Measurements from ENCODE around the gene PLOD1.
A peak's percentile ranks its signal among the peaks of the same experiment; 100 is the strongest.

Gene PLOD1

GRCh38 chr1:11989669-11990068 lies 55.2 kb downstream of the PLOD1 start:
- Histone ChIP-seq H3K27ac (ENCODE audit: low read length) (peak overlapping the region; percentile 97), H3K36me3 (ENCODE audit: control insufficient read depth in 2 of 2, insufficient read depth in 2 of 2, low read length in 2 of 2) (peaks cover 37 to 42% of the 10 kb centered on the region in 2 donors), H3K4me1 (ENCODE audit: control insufficient read depth, insufficient read depth, low read length) (peaks cover 25% of the 10 kb centered on the region), H3K27me3 (ENCODE audit: control insufficient read depth in 1 of 2, insufficient read depth in 2 of 2, low read length in 2 of 2) (no peaks in the 10 kb centered on the region), H3K9ac (ENCODE audit: low read length in 2 of 2) (peak overlapping the region; percentile 25 to 60), H3K4me3 (ENCODE audit: low read length in 2 of 2) (no peak overlapping the region), H3K9me3 (ENCODE audit: control insufficient read depth in 2 of 2, low read length in 2 of 2) (no peaks in the 10 kb centered on the region)

GRCh38 chr1:11990303-11991032 lies 56.0 kb downstream of the PLOD1 start:
- H3K36me3 ChIP-seq (ENCODE audit: control insufficient read depth in 2 of 2, insufficient read depth in 2 of 2, low read length in 2 of 2) = peaks cover 39 to 44% of the 10 kb centered on the region in 2 donors
- peaks cover 25% of the 10 kb centered on the region for H3K4me1 ChIP-seq (ENCODE audit: control insufficient read depth, insufficient read depth, low read length)
- H3K9ac ChIP-seq (ENCODE audit: low read length in 2 of 2) = peak overlapping the region; percentile 60 to 65

DNA sequence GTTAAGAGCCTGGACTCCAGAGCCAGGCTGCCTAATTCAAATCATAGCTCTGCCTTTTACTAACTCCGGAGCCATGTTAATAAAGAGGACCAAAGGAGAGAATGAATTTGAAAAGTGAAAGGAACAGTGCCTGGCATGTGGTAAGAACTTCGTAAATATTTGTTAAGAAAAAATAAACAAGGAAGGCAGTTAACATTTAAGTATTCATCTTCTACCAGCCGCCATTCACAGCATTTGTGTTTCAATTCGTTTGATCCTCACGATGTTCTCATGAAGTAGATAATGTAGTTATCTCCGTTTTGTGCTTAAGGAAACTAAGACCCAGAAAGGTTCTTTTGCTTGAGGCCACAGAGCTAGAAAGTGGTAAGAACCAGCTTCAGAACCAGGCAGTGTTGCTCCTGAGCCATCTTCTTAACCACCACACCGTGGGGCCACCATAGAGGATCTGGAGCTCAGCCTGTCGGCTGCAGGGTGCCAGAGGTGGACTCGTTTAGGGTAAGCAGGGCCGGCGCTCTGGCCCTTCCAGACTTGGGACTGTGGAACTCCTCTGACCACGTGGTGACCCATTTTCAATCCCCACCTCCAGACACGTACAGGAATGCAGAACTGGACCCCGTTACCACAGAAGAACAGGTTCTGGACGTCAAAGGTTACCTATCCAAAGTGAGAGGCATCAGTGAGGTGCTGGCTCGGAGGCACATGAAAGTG lies 57.6 kb downstream of the PLOD1 start:
- Histone ChIP-seq H3K9me3 (ENCODE audit: control insufficient read depth in 2 of 2, low read length in 2 of 2) (no peaks in the 10 kb centered on the region), H3K27me3 (ENCODE audit: control insufficient read depth in 1 of 2, insufficient read depth in 2 of 2, low read length in 2 of 2) (no peaks in the 10 kb centered on the region), H3K27ac (ENCODE audit: low read length) (peak overlapping the region; percentile 97), H3K36me3 (ENCODE audit: control insufficient read depth in 2 of 2, insufficient read depth in 2 of 2, low read length in 2 of 2) (peaks cover 49 to 51% of the 10 kb centered on the region in 2 donors), H3K9ac (ENCODE audit: low read length in 2 of 2) (no peak overlapping the region), H3K4me1 (ENCODE audit: control insufficient read depth, insufficient read depth, low read length) (peaks cover 20% of the 10 kb centered on the region), H3K4me3 (ENCODE audit: low read length in 2 of 2) (no peak overlapping the region)

More at GRCh38 chr1:11990303-11991032, 56.0 kb downstream of the PLOD1 start:
- H3K27ac ChIP-seq (ENCODE audit: low read length) = peak overlapping the region; percentile 97
- peak overlapping the region in 1 of 2 donors; percentile 22 for H3K4me3 ChIP-seq (ENCODE audit: low read length in 2 of 2)
- H3K9me3 ChIP-seq (ENCODE audit: control insufficient read depth in 2 of 2, low read length in 2 of 2) = no peaks in the 10 kb centered on the region
- H3K27me3 ChIP-seq (ENCODE audit: control insufficient read depth in 1 of 2, insufficient read depth in 2 of 2, low read length in 2 of 2) = no peaks in the 10 kb centered on the region

GRCh38 chr1:11997081-11997850 lies 62.7 kb downstream of the PLOD1 start:
- Histone ChIP-seq H3K36me3 (ENCODE audit: control insufficient read depth in 2 of 2, insufficient read depth in 2 of 2, low read length in 2 of 2) (peaks cover 62 to 71% of the 10 kb centered on the region in 2 donors), H3K27ac (ENCODE audit: low read length) (no peak overlapping the region), H3K9me3 (ENCODE audit: control insufficient read depth in 2 of 2, low read length in 2 of 2) (no peaks in the 10 kb centered on the region), H3K4me1 (ENCODE audit: control insufficient read depth, insufficient read depth, low read length) (no peaks in the 10 kb centered on the region), H3K4me3 (ENCODE audit: low read length in 2 of 2) (no peak overlapping the region), H3K27me3 (ENCODE audit: control insufficient read depth in 1 of 2, insufficient read depth in 2 of 2, low read length in 2 of 2) (no peaks in the 10 kb centered on the region), H3K9ac (ENCODE audit: low read length in 2 of 2) (no peak overlapping the region)

DNA sequence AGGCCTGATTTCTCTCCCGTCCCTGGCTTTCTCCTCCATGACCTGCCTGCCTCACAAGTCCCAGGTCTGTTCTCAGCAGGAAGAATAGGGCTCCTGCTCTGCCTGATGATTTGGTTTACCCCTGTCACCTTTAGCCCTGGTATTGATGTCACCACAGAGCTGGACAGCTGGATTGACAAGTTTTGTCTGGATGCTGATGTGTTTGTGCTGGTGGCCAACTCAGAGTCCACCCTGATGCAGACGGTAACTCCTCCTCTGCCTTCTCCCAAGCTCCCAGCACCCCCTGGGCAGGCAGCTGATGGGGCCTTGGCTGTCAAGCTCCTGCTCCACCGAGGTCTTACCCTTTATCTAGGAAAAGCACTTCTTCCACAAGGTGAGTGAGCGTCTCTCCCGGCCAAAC lies 64.1 kb downstream of the PLOD1 start:
- H3K36me3 ChIP-seq (ENCODE audit: control insufficient read depth in 2 of 2, insufficient read depth in 2 of 2, low read length in 2 of 2) = peaks cover 67 to 74% of the 10 kb centered on the region in 2 donors
- no peaks in the 10 kb centered on the region for H3K9me3 ChIP-seq (ENCODE audit: control insufficient read depth in 2 of 2, low read length in 2 of 2)
- no peak overlapping the region for H3K27ac ChIP-seq (ENCODE audit: low read length)
- no peaks in the 10 kb centered on the region for H3K27me3 ChIP-seq (ENCODE audit: control insufficient read depth in 1 of 2, insufficient read depth in 2 of 2, low read length in 2 of 2)
- H3K4me3 ChIP-seq (ENCODE audit: low read length in 2 of 2) = no peak overlapping the region
- no peaks in the 10 kb centered on the region for H3K4me1 ChIP-seq (ENCODE audit: control insufficient read depth, insufficient read depth, low read length)
- no peak overlapping the region for H3K9ac ChIP-seq (ENCODE audit: low read length in 2 of 2)

- no peak overlapping the region for H3K4me3 ChIP-seq (ENCODE audit: low read length in 2 of 2)
- peaks cover 68 to 77% of the 10 kb centered on the region in 2 donors for H3K36me3 ChIP-seq (ENCODE audit: control insufficient read depth in 2 of 2, insufficient read depth in 2 of 2, low read length in 2 of 2)
- no peak overlapping the region for H3K27ac ChIP-seq (ENCODE audit: low read length)
- no peaks in the 10 kb centered on the region for H3K9me3 ChIP-seq (ENCODE audit: control insufficient read depth in 2 of 2, low read length in 2 of 2)
- no peak overlapping the region for H3K9ac ChIP-seq (ENCODE audit: low read length in 2 of 2)
- H3K4me1 ChIP-seq (ENCODE audit: control insufficient read depth, insufficient read depth, low read length) = no peaks in the 10 kb centered on the region
- H3K27me3 ChIP-seq (ENCODE audit: control insufficient read depth in 1 of 2, insufficient read depth in 2 of 2, low read length in 2 of 2) = no peaks in the 10 kb centered on the region
Observed at GRCh38 chr1:11999236-11999635, 64.7 kb downstream of the PLOD1 start.

DNA sequence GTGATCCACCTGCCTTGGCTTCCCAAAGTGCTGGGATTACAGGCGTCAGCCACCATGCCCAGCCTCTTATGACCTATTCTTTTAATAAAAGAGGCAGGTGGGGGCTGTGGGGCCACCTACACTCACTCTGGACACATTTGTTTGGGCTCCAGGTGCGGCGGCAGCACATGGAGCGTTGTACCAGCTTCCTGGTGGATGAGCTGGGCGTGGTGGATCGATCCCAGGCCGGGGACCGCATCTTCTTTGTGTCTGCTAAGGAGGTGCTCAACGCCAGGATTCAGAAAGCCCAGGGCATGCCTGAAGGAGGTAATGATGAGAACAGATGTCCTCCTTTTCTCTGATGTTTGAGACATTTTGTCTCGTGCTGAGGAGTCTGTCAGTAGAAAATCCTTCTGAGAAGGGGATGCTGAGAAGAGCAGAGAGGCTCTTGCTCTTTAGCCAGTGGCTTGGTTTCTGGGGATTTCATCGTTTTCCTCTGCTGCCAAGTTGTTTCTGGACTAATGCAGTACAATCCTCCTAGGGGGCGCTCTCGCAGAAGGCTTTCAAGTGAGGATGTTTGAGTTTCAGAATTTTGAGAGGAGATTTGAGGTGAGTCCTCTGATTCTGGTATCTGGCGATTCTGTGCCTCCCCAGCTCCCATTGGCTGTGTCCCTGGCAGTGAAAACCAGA lies 66.9 kb downstream of the PLOD1 start:
- H3K9me3 ChIP-seq (ENCODE audit: control insufficient read depth in 2 of 2, low read length in 2 of 2) = no peaks in the 10 kb centered on the region
- H3K36me3 ChIP-seq (ENCODE audit: control insufficient read depth in 2 of 2, insufficient read depth in 2 of 2, low read length in 2 of 2) = peaks cover 74 to 81% of the 10 kb centered on the region in 2 donors
- H3K4me1 ChIP-seq (ENCODE audit: control insufficient read depth, insufficient read depth, low read length) = no peaks in the 10 kb centered on the region
- H3K9ac ChIP-seq (ENCODE audit: low read length in 2 of 2) = no peak overlapping the region
- H3K27me3 ChIP-seq (ENCODE audit: control insufficient read depth in 1 of 2, insufficient read depth in 2 of 2, low read length in 2 of 2) = no peaks in the 10 kb centered on the region
- no peak overlapping the region for H3K4me3 ChIP-seq (ENCODE audit: low read length in 2 of 2)
- H3K27ac ChIP-seq (ENCODE audit: low read length) = no peak overlapping the region

- Histone ChIP-seq H3K36me3 (ENCODE audit: control insufficient read depth in 2 of 2, insufficient read depth in 2 of 2, low read length in 2 of 2) (peaks cover 75 to 84% of the 10 kb centered on the region in 2 donors), H3K4me3 (ENCODE audit: low read length in 2 of 2) (no peak overlapping the region), H3K27me3 (ENCODE audit: control insufficient read depth in 1 of 2, insufficient read depth in 2 of 2, low read length in 2 of 2) (no peaks in the 10 kb centered on the region), H3K4me1 (ENCODE audit: control insufficient read depth, insufficient read depth, low read length) (no peaks in the 10 kb centered on the region), H3K9ac (ENCODE audit: low read length in 2 of 2) (no peak overlapping the region), H3K27ac (ENCODE audit: low read length) (no peak overlapping the region), H3K9me3 (ENCODE audit: control insufficient read depth in 2 of 2, low read length in 2 of 2) (no peaks in the 10 kb centered on the region)
Observed at GRCh38 chr1:12001996-12002493, 67.5 kb downstream of the PLOD1 start.

DNA sequence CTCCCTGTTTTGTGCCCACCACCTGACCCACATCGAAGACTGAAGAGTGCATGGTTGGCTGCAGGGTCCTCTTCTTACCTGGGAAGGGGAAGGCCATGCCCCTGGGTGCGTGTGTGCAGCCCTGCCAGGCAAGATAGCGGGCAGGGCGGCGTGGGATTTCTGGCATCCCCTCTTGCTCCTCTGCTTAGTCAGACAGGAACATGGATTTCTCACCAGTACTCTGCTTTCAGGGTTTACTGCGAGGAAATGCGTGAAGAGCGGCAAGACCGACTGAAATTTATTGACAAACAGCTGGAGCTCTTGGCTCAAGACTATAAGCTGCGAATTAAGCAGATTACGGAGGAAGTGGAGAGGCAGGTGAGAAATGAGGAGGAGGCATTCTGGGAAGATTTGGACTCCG lies 69.2 kb downstream of the PLOD1 start:
- Histone ChIP-seq H3K9me3 (ENCODE audit: control insufficient read depth in 2 of 2, low read length in 2 of 2) (no peaks in the 10 kb centered on the region), H3K36me3 (ENCODE audit: control insufficient read depth in 2 of 2, insufficient read depth in 2 of 2, low read length in 2 of 2) (peaks cover 71 to 80% of the 10 kb centered on the region in 2 donors), H3K27me3 (ENCODE audit: control insufficient read depth in 1 of 2, insufficient read depth in 2 of 2, low read length in 2 of 2) (no peaks in the 10 kb centered on the region), H3K4me3 (ENCODE audit: low read length in 2 of 2) (no peak overlapping the region), H3K9ac (ENCODE audit: low read length in 2 of 2) (no peak overlapping the region), H3K27ac (ENCODE audit: low read length) (no peak overlapping the region), H3K4me1 (ENCODE audit: control insufficient read depth, insufficient read depth, low read length) (no peaks in the 10 kb centered on the region)

DNA sequence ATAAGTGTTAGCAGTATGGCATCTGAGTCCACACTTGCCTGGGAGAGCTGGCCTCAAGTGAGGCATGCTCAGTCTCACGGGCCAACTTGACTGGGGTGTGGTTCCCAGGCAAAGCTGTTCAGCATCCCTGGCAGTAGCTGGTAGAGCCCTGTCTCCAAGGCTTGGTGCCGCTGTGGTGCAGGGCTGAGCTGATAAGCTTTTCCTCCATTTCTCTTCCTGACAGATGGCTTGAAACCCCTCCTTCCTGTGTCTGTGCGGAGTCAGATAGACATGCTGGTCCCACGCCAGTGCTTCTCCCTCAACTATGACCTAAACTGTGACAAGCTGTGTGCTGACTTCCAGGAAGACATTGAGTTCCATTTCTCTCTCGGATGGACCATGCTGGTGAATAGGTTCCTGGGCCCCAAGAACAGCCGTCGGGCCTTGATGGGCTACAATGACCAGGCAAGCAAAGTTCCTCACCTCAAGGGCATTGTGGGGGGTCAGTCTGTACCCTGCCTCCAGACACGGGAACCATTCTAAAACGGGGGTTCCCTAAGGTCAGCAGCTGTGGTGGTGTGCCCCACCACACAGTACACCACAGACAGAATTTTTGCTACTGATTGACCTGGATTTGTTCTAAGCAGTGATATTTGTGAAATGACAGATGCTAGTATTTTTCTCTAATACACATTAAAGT lies 71.1 kb downstream of the PLOD1 start:
- H3K9me3 ChIP-seq (ENCODE audit: control insufficient read depth in 2 of 2, low read length in 2 of 2) = no peaks in the 10 kb centered on the region

More for the DNA sequence above, 71.1 kb downstream of the PLOD1 start:
- Histone ChIP-seq H3K27ac (ENCODE audit: low read length) (peak overlapping the region; percentile 24), H3K36me3 (ENCODE audit: control insufficient read depth in 2 of 2, insufficient read depth in 2 of 2, low read length in 2 of 2) (peaks cover 76 to 80% of the 10 kb centered on the region in 2 donors), H3K4me1 (ENCODE audit: control insufficient read depth, insufficient read depth, low read length) (no peaks in the 10 kb centered on the region), H3K27me3 (ENCODE audit: control insufficient read depth in 1 of 2, insufficient read depth in 2 of 2, low read length in 2 of 2) (no peaks in the 10 kb centered on the region), H3K4me3 (ENCODE audit: low read length in 2 of 2) (no peak overlapping the region), H3K9ac (ENCODE audit: low read length in 2 of 2) (no peak overlapping the region)
